ENCODE data around the gene CDH23. TPM values are rescaled to one million over a fixed set of nuclear protein-coding genes. Genes with fewer than 3 reads are reported as not detected.

The CDH23 gene
- polyA plus RNA-seq, 1 donor from 2014 or later: not detected

GRCh38 chr10:71715860-71716259 lies 319.1 kb downstream of the CDH23 start:
- no peak overlapping the region for H3K4me3 Mint-ChIP-seq
- no peaks in the 10 kb centered on the region for H3K36me3 Mint-ChIP-seq
- no peak overlapping the region for H3K27ac Mint-ChIP-seq
- peaks cover 19 to 31% (median 25%) of the 10 kb centered on the region in 3 donors for H3K4me1 Mint-ChIP-seq
- H3K27me3 Mint-ChIP-seq: no peaks in the 10 kb centered on the region
- no peaks in the 10 kb centered on the region for H3K9me3 Mint-ChIP-seq

GRCh38 chr10:71716426-71716825 lies 319.7 kb downstream of the CDH23 start:
- Mint-ChIP-seq H3K27me3 (no peaks in the 10 kb centered on the region), H3K9me3 (no peaks in the 10 kb centered on the region), H3K4me1 (peaks cover 19 to 31% (median 25%) of the 10 kb centered on the region in 3 donors), H3K4me3 (no peak overlapping the region), H3K36me3 (no peaks in the 10 kb centered on the region), H3K27ac (no peak overlapping the region)

- Mint-ChIP-seq H3K27ac (peak overlapping the region in 1 of 3 donors; percentile 80), H3K4me1 (peaks cover 21 to 30% (median 25%) of the 10 kb centered on the region in 3 donors), H3K36me3 (no peaks in the 10 kb centered on the region), H3K27me3 (no peaks in the 10 kb centered on the region), H3K9me3 (no peaks in the 10 kb centered on the region), H3K4me3 (no peak overlapping the region)
Observed at GRCh38 chr10:71717056-71717455, 320.3 kb downstream of the CDH23 start.

- Mint-ChIP-seq H3K27ac (no peak overlapping the region), H3K4me1 (peaks cover 18 to 27% (median 26%) of the 10 kb centered on the region in 3 donors), H3K36me3 (no peaks in the 10 kb centered on the region), H3K4me3 (peak overlapping the region in 1 of 4 donors; percentile 39), H3K27me3 (no peaks in the 10 kb centered on the region), H3K9me3 (no peaks in the 10 kb centered on the region)
Observed at GRCh38 chr10:71717551-71717951, 320.8 kb downstream of the CDH23 start.

- H3K27me3 Mint-ChIP-seq: no peaks in the 10 kb centered on the region
- peaks cover 13 to 25% (median 21%) of the 10 kb centered on the region in 3 donors for H3K4me1 Mint-ChIP-seq
- no peaks in the 10 kb centered on the region for H3K36me3 Mint-ChIP-seq
- no peak overlapping the region for H3K4me3 Mint-ChIP-seq
- H3K27ac Mint-ChIP-seq: peak overlapping the region in 1 of 3 donors; percentile 59
- no peaks in the 10 kb centered on the region for H3K9me3 Mint-ChIP-seq
Observed at GRCh38 chr10:71718165-71718698, 321.5 kb downstream of the CDH23 start.

- Mint-ChIP-seq H3K27ac (peak overlapping the region in 1 of 3 donors; percentile 82), H3K4me3 (no peak overlapping the region), H3K9me3 (no peaks in the 10 kb centered on the region), H3K27me3 (no peaks in the 10 kb centered on the region), H3K4me1 (peaks cover 5 to 18% (median 14%) of the 10 kb centered on the region in 3 donors), H3K36me3 (no peaks in the 10 kb centered on the region)
Observed at GRCh38 chr10:71719042-71719441, 322.3 kb downstream of the CDH23 start.

GRCh38 chr10:71719464-71720201 lies 322.9 kb downstream of the CDH23 start, which contains the start of gene C10orf105:
Gene C10orf105, minus strand, starts transcription at chr10:71719778. Its CDS starts 3,441 bp downstream, at chr10:71716337.
- Mint-ChIP-seq H3K4me1 (peaks cover 3 to 12% (median 10%) of the 10 kb centered on the region in 3 donors), H3K27me3 (no peaks in the 10 kb centered on the region), H3K9me3 (no peaks in the 10 kb centered on the region), H3K36me3 (no peaks in the 10 kb centered on the region), H3K4me3 (peak within 1 kb of the TSS in 1 of 4 donors; percentile 39), H3K27ac (peak within 1 kb of the TSS in 1 of 3 donors; percentile 82)

GRCh38 chr10:71720288-71720687 lies 323.6 kb downstream of the CDH23 start:
- H3K27ac Mint-ChIP-seq: no peak overlapping the region
- peaks cover 3 to 12% (median 9%) of the 10 kb centered on the region in 3 donors for H3K4me1 Mint-ChIP-seq
- H3K4me3 Mint-ChIP-seq: no peak overlapping the region
- no peaks in the 10 kb centered on the region for H3K27me3 Mint-ChIP-seq
- H3K36me3 Mint-ChIP-seq: no peaks in the 10 kb centered on the region
- no peaks in the 10 kb centered on the region for H3K9me3 Mint-ChIP-seq

- Mint-ChIP-seq H3K4me1 (peaks cover 7 to 20% (median 14%) of the 10 kb centered on the region in 3 donors), H3K36me3 (no peaks in the 10 kb centered on the region), H3K27ac (peak overlapping the region in 1 of 3 donors; percentile 73), H3K27me3 (no peaks in the 10 kb centered on the region), H3K4me3 (no peak overlapping the region), H3K9me3 (no peaks in the 10 kb centered on the region)
Observed at GRCh38 chr10:71721313-71721712, 324.6 kb downstream of the CDH23 start.

- Mint-ChIP-seq H3K4me3 (no peak overlapping the region), H3K27ac (peak overlapping the region in 2 of 3 donors; percentile 37 to 69), H3K9me3 (no peaks in the 10 kb centered on the region), H3K36me3 (no peaks in the 10 kb centered on the region), H3K4me1 (peaks cover 20 to 32% (median 29%) of the 10 kb centered on the region in 3 donors), H3K27me3 (no peaks in the 10 kb centered on the region)
Observed at GRCh38 chr10:71722849-71723248, 326.1 kb downstream of the CDH23 start.

GRCh38 chr10:71723311-71723710 lies 326.6 kb downstream of the CDH23 start:
- H3K4me3 Mint-ChIP-seq: no peak overlapping the region
- H3K9me3 Mint-ChIP-seq: no peaks in the 10 kb centered on the region
- H3K27ac Mint-ChIP-seq: peak overlapping the region in 1 of 3 donors; percentile 69
- H3K36me3 Mint-ChIP-seq: no peaks in the 10 kb centered on the region
- peaks cover 21 to 34% (median 32%) of the 10 kb centered on the region in 3 donors for H3K4me1 Mint-ChIP-seq
- H3K27me3 Mint-ChIP-seq: no peaks in the 10 kb centered on the region

- no peak overlapping the region for H3K4me3 Mint-ChIP-seq
- no peaks in the 10 kb centered on the region for H3K9me3 Mint-ChIP-seq
- H3K27me3 Mint-ChIP-seq: no peaks in the 10 kb centered on the region
- no peaks in the 10 kb centered on the region for H3K36me3 Mint-ChIP-seq
- peaks cover 29 to 43% (median 40%) of the 10 kb centered on the region in 3 donors for H3K4me1 Mint-ChIP-seq
- peak overlapping the region in 1 of 3 donors; percentile 83 for H3K27ac Mint-ChIP-seq
Observed at GRCh38 chr10:71724539-71724938, 327.8 kb downstream of the CDH23 start.

- no peak overlapping the region for H3K27ac Mint-ChIP-seq
Observed at GRCh38 chr10:71725249-71725648, 328.5 kb downstream of the CDH23 start.

GRCh38 chr10:71725998-71726579 lies 329.4 kb downstream of the CDH23 start:
- Mint-ChIP-seq H3K27ac (peak overlapping the region; percentile 75 to 97 (median 76)), H3K27me3 (no peaks in the 10 kb centered on the region), H3K4me1 (peaks cover 34 to 43% (median 40%) of the 10 kb centered on the region in 3 donors), H3K36me3 (no peaks in the 10 kb centered on the region), H3K9me3 (no peaks in the 10 kb centered on the region), H3K4me3 (peak overlapping the region in 2 of 4 donors; percentile 64 to 95)

More at GRCh38 chr10:71725249-71725648, 328.5 kb downstream of the CDH23 start:
- Mint-ChIP-seq H3K27me3 (no peaks in the 10 kb centered on the region), H3K9me3 (no peaks in the 10 kb centered on the region), H3K4me3 (no peak overlapping the region), H3K36me3 (no peaks in the 10 kb centered on the region), H3K4me1 (peaks cover 33 to 43% (median 40%) of the 10 kb centered on the region in 3 donors)

GRCh38 chr10:71726580-71727104 lies 329.9 kb downstream of the CDH23 start:
- Mint-ChIP-seq H3K36me3 (no peaks in the 10 kb centered on the region), H3K9me3 (no peaks in the 10 kb centered on the region), H3K27me3 (no peaks in the 10 kb centered on the region), H3K4me3 (peak overlapping the region; percentile 15 to 95 (median 78)), H3K4me1 (peaks cover 34 to 43% (median 38%) of the 10 kb centered on the region in 3 donors), H3K27ac (peak overlapping the region; percentile 75 to 97 (median 95))
